OCI-LY7 (cell line): Measurements from ENCODE around the gene FAAP100. TPM values are rescaled to one million over a fixed set of nuclear protein-coding genes. Genes with fewer than 3 reads are reported as not detected.

Experiments used
- BruUV-seq: library from RNA; stranded (reverse); fragments of 400-500 nt; replicated peaks from 2 replicates; lab custom pipeline; 2021; lab: Mats Ljungman, UMichigan
- CTCF ChIA-PET: fragments of 300-600 bp; sonication (Branson Sonifier 250); formaldehyde crosslinking; loops from one replicate; lab custom pipeline; 2022; ENCODE audit warnings: antibody characterized with exemption; ENCODE audit not compliant: unreplicated experiment; lab: Charles Lee
- POLR2A ChIA-PET: fragments of 300-600 bp; sonication (Branson Sonifier 250); formaldehyde crosslinking; loops from one replicate; lab custom pipeline; 2022; ENCODE audit warnings: antibody characterized with exemption; lab: Charles Lee
- DNase-seq: peaks from one replicate; pipeline ENCODE4 v3.0.0-alpha.2; 2015; ENCODE audit warnings: low spot score
- H2AFZ ChIP-seq: fragments of 200-600 bp; sonication (generic), shearing (Covaris generic); 2 replicates; pipeline ENCODE4 v1.6.1; 2014; ENCODE audit warnings: mild to moderate bottlenecking, antibody characterized with exemption, low read length, moderate library complexity
- H3K27ac ChIP-seq: fragments of 200-600 bp; sonication (generic); 2 replicates; pipeline ENCODE4 v1.5.1; 2014; ENCODE audit warnings: mixed run types, low read depth, mild to moderate bottlenecking, moderate library complexity, low read length, inconsistent platforms; ENCODE audit not compliant: poor library complexity, severe bottlenecking
- H3K36me3 ChIP-seq: fragments of 200-600 bp; sonication (generic); 2 replicates; pipeline ENCODE4 v1.6.1; 2014; ENCODE audit warnings: mild to moderate bottlenecking, antibody characterized with exemption, low read length, moderate library complexity, mixed read lengths; ENCODE audit not compliant: insufficient read depth
- H3K4me1 ChIP-seq: fragments of 200-600 bp; sonication (generic); 2 replicates; pipeline ENCODE4 v1.5.1; 2014; ENCODE audit warnings: mild to moderate bottlenecking, low read length; ENCODE audit not compliant: insufficient read depth, poor library complexity, severe bottlenecking
- H3K4me2 ChIP-seq: fragments of 200-600 bp; sonication (generic); 2 replicates; pipeline ENCODE4 v1.6.1; 2014; ENCODE audit warnings: mild to moderate bottlenecking, low read length
- H3K4me3 ChIP-seq: fragments of 200-600 bp; sonication (generic); 2 replicates; pipeline ENCODE4 v1.5.1; 2014; ENCODE audit warnings: mild to moderate bottlenecking, low read depth, low read length; ENCODE audit not compliant: poor library complexity, severe bottlenecking
- H3K79me2 ChIP-seq: fragments of 200-600 bp; sonication (generic); 2 replicates; pipeline ENCODE4 v1.6.1; 2016; ENCODE audit warnings: low read depth, mild to moderate bottlenecking, low read length, moderate library complexity, mixed read lengths; ENCODE audit not compliant: insufficient read depth
- H3K9me2 ChIP-seq: fragments of 200-600 bp; sonication (generic); 2 replicates; pipeline ENCODE4 v1.6.1; 2016; ENCODE audit warnings: mild to moderate bottlenecking, low read length, mixed read lengths; ENCODE audit not compliant: insufficient read depth
- H3K9me3 ChIP-seq: fragments of 200-600 bp; sonication (generic); 2 replicates; pipeline ENCODE4 v1.6.1; 2014; ENCODE audit warnings: mild to moderate bottlenecking, mixed run types, low read length, mixed read lengths
- H4K20me1 ChIP-seq: fragments of 200-600 bp; sonication (generic); 2 replicates; pipeline ENCODE4 v1.6.1; 2014; ENCODE audit warnings: mild to moderate bottlenecking, antibody characterized with exemption, low read length, moderate library complexity, mixed read lengths; ENCODE audit not compliant: insufficient read depth
- CTCF ChIP-seq: fragments of 200-600 bp; sonication (generic); conservative IDR thresholded peaks from 2 replicates; pipeline ENCODE4 v1.5.1; 2014; ENCODE audit warnings: mild to moderate bottlenecking, antibody characterized with exemption, low read length, moderate library complexity, mixed read lengths
- EZH2phosphoT487 ChIP-seq: fragments of 200-600 bp; sonication (generic); IDR thresholded peaks from 2 replicates; pipeline ENCODE4 v1.6.1; 2018; ENCODE audit warnings: low read depth, borderline replicate concordance, mild to moderate bottlenecking, mixed run types, antibody characterized with exemption, low read length, moderate library complexity, mixed read lengths
- intact Hi-C: fragments of 100-400 bp; cut with micrococcal nuclease; formaldehyde crosslinking; loops from one replicate; pipeline ENCODE4 v1.10.0; 2022; ENCODE audit not compliant: unreplicated experiment
- total RNA-seq, 2 experiments: library from RNA; depleted of rRNA in 1 of 2; stranded (reverse); fragments of >200 nt in 1 of 2; shearing (Covaris generic) in 1 of 2; gene quantifications; 2 replicates each; pipeline ENCODE4 v1.2.3, GENCODE V29; 2014 to 2022

FAAP100 gene
- total RNA-seq, 2 experiments from 2014 or later = 65.2 to 74.2 TPM

GRCh38 chr17:81511554-81511803 is 40.7 kb downstream of the FAAP100 start:
- Histone ChIP-seq H3K4me2 (peak overlapping the region; percentile 97), H4K20me1 (peaks cover 34% of the 10 kb centered on the region), H2AFZ (no peak overlapping the region), H3K4me1 (peaks cover 45% of the 10 kb centered on the region), H3K36me3 (peaks cover 42% of the 10 kb centered on the region), H3K4me3 (peak overlapping the region; percentile 90), H3K9me3 (no peaks in the 10 kb centered on the region), H3K9me2 (no peaks in the 10 kb centered on the region), H3K27ac (peak overlapping the region; percentile 68), H3K79me2 (peaks cover 47% of the 10 kb centered on the region)
- intact Hi-C loops = loop anchor here (2.0 to 10.0 kb wide), 3 partner anchors 117 to 586 kb away; partner anchors contain the start of genes BAHCC1 and FASN
- DNase-seq = no peak
- no peak for TF ChIP-seq EZH2phosphoT487
- TF ChIP-seq CTCF = no peak
- no TSS peak for BruUV-seq
- ChIA-PET POLR2A (interaction anchor here (0.9 kb wide), 1 partner anchor 27 kb away, joined by 3 read pairs; no protein-coding TSS in a partner anchor), CTCF (no interaction called here)

GRCh38 chr17:81510785-81511553 is 41.2 kb downstream of the FAAP100 start:
- ChIA-PET CTCF (interaction anchor here (0.6 kb wide), 1 partner anchor 396 kb away, joined by 3 read pairs; no protein-coding TSS in a partner anchor), POLR2A (interaction anchor here (0.9 kb wide), 1 partner anchor 116 kb away, joined by 4 read pairs; the partner anchor contains the start of gene BAHCC1)
- peak overlapping the region; percentile 0 for H3K27ac ChIP-seq
- peaks cover 42% of the 10 kb centered on the region for H3K36me3 ChIP-seq
- no peaks in the 10 kb centered on the region for H3K9me2 ChIP-seq
- no peaks in the 10 kb centered on the region for H3K9me3 ChIP-seq
- peak overlapping the region; percentile 90 for H3K4me3 ChIP-seq
- peaks cover 34% of the 10 kb centered on the region for H4K20me1 ChIP-seq
- peak; percentile 54 for DNase-seq
- 0 out of 2 replicates have a peak, but pooled peaks have one; percentile 25 for TF ChIP-seq CTCF
- no peak for TF ChIP-seq EZH2phosphoT487
- BruUV-seq = no TSS peak
- H3K4me2 ChIP-seq = peak overlapping the region; percentile 97
- no peak overlapping the region for H2AFZ ChIP-seq
- intact Hi-C loops = loop anchor here (2.0 to 10.0 kb wide), 3 partner anchors 116 to 586 kb away; partner anchors contain the start of genes BAHCC1 and FASN
- peaks cover 40% of the 10 kb centered on the region for H3K4me1 ChIP-seq
- peaks cover 42% of the 10 kb centered on the region for H3K79me2 ChIP-seq
